ENCODE results near the gene IL1B.

Gene IL1B

GRCh38 chr2:112795774-112796173 is 40.8 kb downstream of the IL1B start:
- Histone ChIP-seq H3K4me2 (no peak overlapping the region), H3K79me2 (ENCODE audit: insufficient read depth, low read depth) (no peaks in the 10 kb centered on the region), H3K27me3 (ENCODE audit: insufficient read depth, low read depth) (no peaks in the 10 kb centered on the region), H4K20me1 (ENCODE audit: insufficient read depth) (no peaks in the 10 kb centered on the region), H3K4me3 (IDR thresholded peaks at IDR 0.05; ENCODE audit: insufficient read depth, low read depth, low read length) (no peak overlapping the region), H3K36me3 (ENCODE audit: insufficient read depth) (no peaks in the 10 kb centered on the region), H2AFZ (ENCODE audit: low read depth) (no peak overlapping the region), H3K4me1 (ENCODE audit: low read depth, poor library complexity, severe bottlenecking) (no peaks in the 10 kb centered on the region), H3K9ac (no peak overlapping the region), H3K27ac (no peak overlapping the region)
- no peak for TF ChIP-seq CTCF (conservative IDR thresholded peaks at IDR 0.05; ENCODE audit: low read depth, low read length)

GRCh38 chr2:112794841-112795240 is 41.7 kb downstream of the IL1B start:
- Histone ChIP-seq H3K36me3 (ENCODE audit: insufficient read depth) (no peaks in the 10 kb centered on the region), H3K9ac (no peak overlapping the region), H2AFZ (ENCODE audit: low read depth) (no peak overlapping the region), H3K4me2 (no peak overlapping the region), H3K79me2 (ENCODE audit: insufficient read depth, low read depth) (no peaks in the 10 kb centered on the region), H3K27ac (no peak overlapping the region), H4K20me1 (ENCODE audit: insufficient read depth) (no peaks in the 10 kb centered on the region), H3K4me1 (ENCODE audit: low read depth, poor library complexity, severe bottlenecking) (no peaks in the 10 kb centered on the region), H3K4me3 (IDR thresholded peaks at IDR 0.05; ENCODE audit: insufficient read depth, low read depth, low read length) (no peak overlapping the region), H3K27me3 (ENCODE audit: insufficient read depth, low read depth) (no peaks in the 10 kb centered on the region)
- no peak for TF ChIP-seq CTCF (conservative IDR thresholded peaks at IDR 0.05; ENCODE audit: low read depth, low read length)

GRCh38 chr2:112794131-112794733 is 42.3 kb downstream of the IL1B start:
- Histone ChIP-seq H3K9ac (no peak overlapping the region), H3K4me2 (no peak overlapping the region), H3K27me3 (ENCODE audit: insufficient read depth, low read depth) (no peaks in the 10 kb centered on the region), H2AFZ (ENCODE audit: low read depth) (no peak overlapping the region), H4K20me1 (ENCODE audit: insufficient read depth) (no peaks in the 10 kb centered on the region), H3K4me3 (IDR thresholded peaks at IDR 0.05; ENCODE audit: insufficient read depth, low read depth, low read length) (no peak overlapping the region), H3K79me2 (ENCODE audit: insufficient read depth, low read depth) (no peaks in the 10 kb centered on the region), H3K27ac (no peak overlapping the region), H3K36me3 (ENCODE audit: insufficient read depth) (no peaks in the 10 kb centered on the region), H3K4me1 (ENCODE audit: low read depth, poor library complexity, severe bottlenecking) (no peaks in the 10 kb centered on the region)
- TF ChIP-seq CTCF (conservative IDR thresholded peaks at IDR 0.05; ENCODE audit: low read depth, low read length), result no peak

GRCh38 chr2:112793449-112793978 is 43.1 kb downstream of the IL1B start:
- no peak overlapping the region for H2AFZ ChIP-seq (ENCODE audit: low read depth)

More at GRCh38 chr2:112793449-112793978, 43.1 kb downstream of the IL1B start:
- H3K9ac ChIP-seq, result no peak overlapping the region
- H4K20me1 ChIP-seq (ENCODE audit: insufficient read depth), result no peaks in the 10 kb centered on the region
- no peaks in the 10 kb centered on the region for H3K36me3 ChIP-seq (ENCODE audit: insufficient read depth)
- no peak overlapping the region for H3K4me3 ChIP-seq (IDR thresholded peaks at IDR 0.05; ENCODE audit: insufficient read depth, low read depth, low read length)
- no peak for TF ChIP-seq CTCF (conservative IDR thresholded peaks at IDR 0.05; ENCODE audit: low read depth, low read length)
- no peak overlapping the region for H3K4me2 ChIP-seq
- no peaks in the 10 kb centered on the region for H3K27me3 ChIP-seq (ENCODE audit: insufficient read depth, low read depth)
- H3K79me2 ChIP-seq (ENCODE audit: insufficient read depth, low read depth), result no peaks in the 10 kb centered on the region
- H3K4me1 ChIP-seq (ENCODE audit: low read depth, poor library complexity, severe bottlenecking), result no peaks in the 10 kb centered on the region
- no peak overlapping the region for H3K27ac ChIP-seq
